Spleen (tissue), 11 donors: ENCODE data around the gene PIGM. TPM values are rescaled to one million over a fixed set of nuclear protein-coding genes. Genes with fewer than 3 reads are reported as not detected.

Experiments
- DNase-seq: peaks from one replicate; pipeline ENCODE4 v3.0.0-alpha.2; 2020
- H3K27ac ChIP-seq, 8 donors: fragments of 200-600 bp; sonication (generic) in 7 of 8; 1 replicate in 4 of 8; 2 replicates in 4 of 8; pipeline versions ENCODE4 v1.5.0 to v1.8.0; 2016 to 2021; ENCODE audit warnings: inconsistent platforms in 4 of 8, mild to moderate bottlenecking in 4 of 8, moderate library complexity in 1 of 8
- H3K27me3 ChIP-seq, 7 donors: fragments of 200-600 bp; sonication (generic) in 6 of 7; replicated peaks in 1 of 7; 1 replicate in 4 of 7; 2 replicates in 3 of 7; pipeline versions ENCODE4 v1.5.0 to v1.8.0; 2016 to 2021; ENCODE audit warnings: inconsistent platforms in 3 of 7, mild to moderate bottlenecking in 1 of 7
- H3K36me3 ChIP-seq, 6 donors: fragments of 200-600 bp; sonication (generic) in 5 of 6; 1 replicate in 4 of 6; 2 replicates in 2 of 6; pipeline versions ENCODE4 v1.5.0 to v1.8.0; 2016 to 2021; ENCODE audit warnings: inconsistent platforms in 2 of 6
- H3K4me1 ChIP-seq, 6 donors: fragments of 200-600 bp; sonication (generic) in 5 of 6; 1 replicate in 3 of 6; 2 replicates in 3 of 6; pipeline versions ENCODE4 v1.5.0 to v1.8.0; 2016 to 2021; ENCODE audit warnings: inconsistent platforms in 3 of 6
- H3K4me3 ChIP-seq, 8 donors: fragments of 200-600 bp; sonication (generic) in 7 of 8; 1 replicate in 4 of 8; 2 replicates in 4 of 8; pipeline versions ENCODE4 v1.5.0 to v1.8.0; 2016 to 2021; ENCODE audit warnings: inconsistent platforms in 4 of 8, mild to moderate bottlenecking in 4 of 8, moderate library complexity in 2 of 8
- H3K9me3 ChIP-seq, 8 donors: fragments of 200-600 bp; sonication (generic) in 7 of 8; 1 replicate in 4 of 8; 2 replicates in 4 of 8; pipeline versions ENCODE4 v1.5.0 to v1.8.0; 2016 to 2021; ENCODE audit warnings: inconsistent platforms in 4 of 8
- POLR2A ChIP-seq, 3 donors: fragments of 450-650 bp; IDR thresholded peaks; one replicate each; pipeline ENCODE4 v1.5.1; 2017; ENCODE audit warnings: antibody characterized with exemption in 3 of 3, mild to moderate bottlenecking in 1 of 3
- POLR2AphosphoS5 ChIP-seq, 3 donors: sonication (generic); formaldehyde crosslinking; IDR thresholded peaks; one replicate each; pipeline ENCODE4 v1.5.1; 2017; ENCODE audit warnings: antibody characterized with exemption in 3 of 3
- WGBS, 5 donors: extraction: QIAGEN DNeasy Blood & Tissue Kit in 3 of 5; methylation state at CpG; one replicate each; pipeline versions ENCODE4 v1.1.5 to v1.1.7; 2013 to 2018; 5-methylcytosine and 5-hydroxymethylcytosine counted together
- intact Hi-C: fragments of 100-400 bp; cut with DNase I; formaldehyde crosslinking; loops from one replicate; pipeline ENCODE4 v1.15.0; 2023; ENCODE audit warnings: low total_unique reads
- polyA plus RNA-seq, 3 donors: library from polyadenylated mRNA; stranded (reverse); fragments of 200-250 nt; gene quantifications; one replicate each; pipeline ENCODE4 v1.2.1, GENCODE V29; 2013
- total RNA-seq, 7 donors: library from RNA; depleted of rRNA in 3 of 7; stranded (reverse); fragments of >200 nt in 3 of 7; fragmentation: NEBNext Ultra II Directional in 4 of 7; extraction: Animal tissue kit (Norgen Biotek cat#: 25700) in 4 of 7; gene quantifications; one replicate each; pipeline versions ENCODE4 v1.1.0 to v1.2.1, GENCODE V29; 2016 to 2021
- TF ChIP-seq, protein P1 (sequence below), 11 experiments: fragments of 200-600 bp in 7 of 11; fragments of 450-650 bp in 4 of 11; sonication (generic) in 4 of 11; IDR thresholded peaks in 8 of 11; conservative IDR thresholded peaks in 3 of 11; 1 replicate in 7 of 11; 2 replicates in 4 of 11; pipeline versions ENCODE4 v1.4.0 to v1.8.0; 2016 to 2021; ENCODE audit warnings: antibody characterized with exemption in 11 of 11, inconsistent platforms in 4 of 11, mild to moderate bottlenecking in 1 of 11
- donor health status: healthy with polysubstance abuse.
- donor health status: DM: no; HTN: no; CAD: no; lungs with moderate emphysema.
- donor health status: DM: no; HTN: no; CAD: no.
- donor health status: Bipolar disorder and iron deficiency.
- donor health status: healthy.
- donor health status: DM: no; HTN: no; CAD: no.
- donor health status: DM: yes; HTN: yes; CAD: no.

The PIGM gene
- total and polyA plus RNA-seq, 10 donors, result 2.1 to 8.5 (median 5.1) TPM

- H3K9me3 ChIP-seq, result no peaks in the 10 kb centered on the region
- TF ChIP-seq POLR2A (IDR thresholded peaks at IDR 0.05) (no peak), POLR2AphosphoS5 (IDR thresholded peaks at IDR 0.05) (no peak)
- TF ChIP-seq, protein P1, sequence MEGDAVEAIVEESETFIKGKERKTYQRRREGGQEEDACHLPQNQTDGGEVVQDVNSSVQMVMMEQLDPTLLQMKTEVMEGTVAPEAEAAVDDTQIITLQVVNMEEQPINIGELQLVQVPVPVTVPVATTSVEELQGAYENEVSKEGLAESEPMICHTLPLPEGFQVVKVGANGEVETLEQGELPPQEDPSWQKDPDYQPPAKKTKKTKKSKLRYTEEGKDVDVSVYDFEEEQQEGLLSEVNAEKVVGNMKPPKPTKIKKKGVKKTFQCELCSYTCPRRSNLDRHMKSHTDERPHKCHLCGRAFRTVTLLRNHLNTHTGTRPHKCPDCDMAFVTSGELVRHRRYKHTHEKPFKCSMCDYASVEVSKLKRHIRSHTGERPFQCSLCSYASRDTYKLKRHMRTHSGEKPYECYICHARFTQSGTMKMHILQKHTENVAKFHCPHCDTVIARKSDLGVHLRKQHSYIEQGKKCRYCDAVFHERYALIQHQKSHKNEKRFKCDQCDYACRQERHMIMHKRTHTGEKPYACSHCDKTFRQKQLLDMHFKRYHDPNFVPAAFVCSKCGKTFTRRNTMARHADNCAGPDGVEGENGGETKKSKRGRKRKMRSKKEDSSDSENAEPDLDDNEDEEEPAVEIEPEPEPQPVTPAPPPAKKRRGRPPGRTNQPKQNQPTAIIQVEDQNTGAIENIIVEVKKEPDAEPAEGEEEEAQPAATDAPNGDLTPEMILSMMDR (IDR thresholded peaks at IDR 0.05 in 8 of 11, conservative IDR thresholded peaks at IDR 0.05 in 3 of 11), result no peak
- peaks cover 0 to 8% (median 2%) of the 10 kb centered on the region in 6 donors for H3K4me1 ChIP-seq
- H3K4me3 ChIP-seq, result no peak overlapping the region
- no peaks in the 10 kb centered on the region for H3K36me3 ChIP-seq
- WGBS, 5 donors, result 36 to 55% (median 48%) methylated on average over 4 of the region's 4 CpGs
- intact Hi-C loops, result no loop called here
- DNase-seq, result no peak
- peaks cover 0 to 12% (median 0%) of the 10 kb centered on the region in 7 donors for H3K27me3 ChIP-seq
- H3K27ac ChIP-seq, result no peak overlapping the region
These were observed 40.3 kb downstream of the PIGM start for GRCh38 chr1:159991513-159991912.

DNA sequence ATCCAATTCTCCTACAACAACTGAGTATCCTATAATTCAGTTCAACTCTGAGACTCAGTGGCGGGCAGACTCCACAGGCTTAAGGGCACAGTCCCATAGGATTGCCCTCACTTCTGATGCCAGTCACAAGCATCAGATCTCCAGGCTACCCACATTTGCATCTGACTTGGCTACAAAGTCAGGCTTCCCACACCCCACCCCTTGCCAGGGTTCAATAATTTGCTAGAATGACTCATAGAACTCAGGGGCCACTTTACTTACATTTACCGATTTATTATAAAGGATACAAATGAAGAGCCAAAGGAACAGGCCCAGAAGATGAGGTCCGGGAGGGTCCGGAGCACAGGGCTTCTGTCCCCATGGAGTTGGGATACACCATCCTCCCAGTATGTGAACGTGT, 41.8 kb downstream of the PIGM start:
- Histone ChIP-seq H3K27me3 (peaks cover 0 to 20% (median 0%) of the 10 kb centered on the region in 7 donors), H3K9me3 (no peaks in the 10 kb centered on the region), H3K4me1 (peaks cover 0 to 8% (median 2%) of the 10 kb centered on the region in 6 donors), H3K27ac (no peak overlapping the region), H3K4me3 (no peak overlapping the region), H3K36me3 (no peaks in the 10 kb centered on the region)
- no peak for DNase-seq
- 83 to 92% (median 91%) methylated on average over 5 of the region's 5 CpGs for WGBS, 5 donors
- TF ChIP-seq POLR2AphosphoS5 (IDR thresholded peaks at IDR 0.05) (no peak), POLR2A (IDR thresholded peaks at IDR 0.05) (no peak)
- TF ChIP-seq, protein P1 (IDR thresholded peaks at IDR 0.05 in 8 of 11, conservative IDR thresholded peaks at IDR 0.05 in 3 of 11), result no peak
- intact Hi-C loops, result no loop called here

DNA sequence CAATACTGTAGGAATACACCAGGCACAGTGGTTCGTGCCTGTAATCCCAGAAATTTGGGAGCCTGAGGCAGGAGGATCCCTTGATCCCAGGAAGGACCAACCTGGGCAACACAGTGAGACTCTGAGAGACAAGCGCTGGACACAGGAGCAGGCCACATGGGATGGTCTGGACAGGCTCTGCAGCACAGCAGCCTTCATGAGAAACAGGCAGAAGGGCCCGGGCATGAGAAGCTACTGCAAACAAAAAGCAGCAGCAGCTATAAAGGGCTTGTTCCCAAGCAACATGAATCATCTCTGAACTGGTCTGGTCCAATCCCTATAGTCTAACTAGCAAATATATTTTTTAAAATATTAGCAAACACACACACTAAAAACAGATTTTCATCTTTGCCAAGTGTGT, 42.2 kb downstream of the PIGM start:
- WGBS, 5 donors, result 64 to 95% (median 87%) methylated on average over 3 of the region's 3 CpGs
- TF ChIP-seq, protein P1 (IDR thresholded peaks at IDR 0.05 in 8 of 11, conservative IDR thresholded peaks at IDR 0.05 in 3 of 11), result no peak
- no peak for TF ChIP-seq POLR2A (IDR thresholded peaks at IDR 0.05)
- TF ChIP-seq POLR2AphosphoS5 (IDR thresholded peaks at IDR 0.05), result no peak
- no peak for DNase-seq
- Histone ChIP-seq H3K4me1 (peaks cover 0 to 8% (median 2%) of the 10 kb centered on the region in 6 donors), H3K27me3 (peaks cover 0 to 20% (median 0%) of the 10 kb centered on the region in 7 donors), H3K9me3 (no peaks in the 10 kb centered on the region), H3K4me3 (no peak overlapping the region), H3K36me3 (no peaks in the 10 kb centered on the region), H3K27ac (no peak overlapping the region)
- intact Hi-C loops, result no loop called here

DNA sequence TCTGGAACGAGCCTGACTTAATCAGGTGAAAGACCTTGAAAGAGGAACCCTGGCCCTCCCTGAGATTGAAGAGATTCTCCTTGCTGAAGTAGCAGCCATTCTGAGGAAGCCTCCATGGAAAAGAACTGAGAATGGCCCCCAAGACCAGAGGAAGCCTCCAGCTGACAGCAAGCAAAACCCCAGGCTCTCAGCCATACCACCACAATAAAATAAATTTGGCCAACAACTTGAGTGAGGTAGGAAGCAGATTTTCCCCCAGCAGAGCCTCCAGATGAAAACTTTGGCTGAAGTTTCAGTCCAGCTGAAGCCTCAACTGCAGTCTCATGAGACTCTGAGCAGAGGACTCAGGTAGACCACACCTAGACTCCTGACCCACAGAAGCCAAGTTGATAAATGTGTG, 43.8 kb downstream of the PIGM start:
- peaks cover 0 to 23% (median 0%) of the 10 kb centered on the region in 7 donors for H3K27me3 ChIP-seq
- no peak overlapping the region for H3K4me3 ChIP-seq
- H3K36me3 ChIP-seq, result no peaks in the 10 kb centered on the region
- TF ChIP-seq, protein P1 (IDR thresholded peaks at IDR 0.05 in 8 of 11, conservative IDR thresholded peaks at IDR 0.05 in 3 of 11), result no peak
- no peak for TF ChIP-seq POLR2A (IDR thresholded peaks at IDR 0.05)
- H3K4me1 ChIP-seq, result peaks cover 0 to 8% (median 2%) of the 10 kb centered on the region in 6 donors
- 64 to 87% (median 72%) methylated on average over 1 of the region's 1 CpG for WGBS, 5 donors
- no peak for DNase-seq
- no peaks in the 10 kb centered on the region for H3K9me3 ChIP-seq
- H3K27ac ChIP-seq, result no peak overlapping the region
- intact Hi-C loops, result no loop called here
